T-cell (primary cell): ENCODE results near the gene PDYN. TPM values are rescaled to one million over a fixed set of nuclear protein-coding genes. Genes with fewer than 3 reads are reported as not detected.

Experiments used
- ATAC-seq, 4 experiments: fragments of 200-7000 bp in 3 of 4; fragments of 150-1000 bp in 1 of 4; cut with Tn5 transposase; replicated peaks in 1 of 4; 1 replicate in 3 of 4; 2 replicates in 1 of 4; pipeline ENCODE4 v1.10.0; 2021; ENCODE audit warnings: moderate library complexity in 3 of 4, mild to moderate bottlenecking in 2 of 4, moderate number of reproducible peaks in 1 of 4
- CTCF ChIA-PET, 2 donors: fragments of 300-600 bp; sonication (Branson Sonifier 250); formaldehyde crosslinking; loops; one replicate each; lab custom pipeline; 2022; ENCODE audit warnings: antibody characterized with exemption in 2 of 2; lab: Charles Lee
- POLR2A ChIA-PET, 2 donors: fragments of 300-600 bp; sonication (Branson Sonifier 250); formaldehyde crosslinking; loops; one replicate each; lab custom pipeline; 2022; ENCODE audit warnings: antibody characterized with exemption in 2 of 2; lab: Charles Lee
- DNase-seq, 35 experiments: peaks; one replicate each; pipeline versions ENCODE4 v3.0.0 to v3.0.0-alpha.2; 2013 to 2023
- H3K27ac ChIP-seq: one replicate; pipeline ENCODE4 v1.5.1; 2013; ENCODE audit warnings: low read length
- H3K27me3 ChIP-seq, 2 experiments: replicated peaks in 1 of 2; 1 replicate in 1 of 2; 2 replicates in 1 of 2; pipeline versions ENCODE4 v1.6.1 to v1.7.0; 2013; ENCODE audit warnings: low read length in 1 of 2, mixed read lengths in 1 of 2; ENCODE audit not compliant: control insufficient read depth in 2 of 2, insufficient read depth in 2 of 2; ENCODE audit errors: extremely low read depth in 1 of 2
- H3K36me3 ChIP-seq, 2 donors: 1 replicate in 1 of 2; 2 replicates in 1 of 2; pipeline versions ENCODE4 v1.6.1 to v1.7.0; 2013; ENCODE audit warnings: low read length in 1 of 2; ENCODE audit not compliant: control insufficient read depth in 2 of 2, insufficient read depth in 1 of 2; ENCODE audit errors: extremely low read depth in 1 of 2
- H3K4me1 ChIP-seq, 2 experiments: 1 replicate in 1 of 2; 2 replicates in 1 of 2; pipeline versions ENCODE4 v1.6.1 to v1.7.0; 2013; ENCODE audit warnings: low read length in 2 of 2, mixed read lengths in 1 of 2; ENCODE audit not compliant: insufficient read depth in 2 of 2, control insufficient read depth in 1 of 2; ENCODE audit errors: extremely low read depth in 1 of 2
- H3K4me3 ChIP-seq, 2 donors: 1 replicate in 1 of 2; 2 replicates in 1 of 2; pipeline versions ENCODE4 v1.5.1 to v1.7.0; 2013; ENCODE audit warnings: mild to moderate bottlenecking in 2 of 2, low read length in 1 of 2, moderate library complexity in 1 of 2; ENCODE audit not compliant: control insufficient read depth in 1 of 2; ENCODE audit errors: extremely low read depth in 1 of 2
- H3K9me3 ChIP-seq: 2 replicates; pipeline ENCODE4 v1.7.0; 2013
- H3K27ac Mint-ChIP-seq, 2 donors: one replicate each; pipeline ENCODE4 v1.8.0; 2020 to 2021; ENCODE audit warnings: mild to moderate bottlenecking in 2 of 2, mixed read lengths in 2 of 2
- H3K27me3 Mint-ChIP-seq, 2 donors: one replicate each; pipeline ENCODE4 v1.8.0; 2021 to 2022; ENCODE audit warnings: mixed read lengths in 2 of 2
- H3K36me3 Mint-ChIP-seq: one replicate; pipeline ENCODE4 v1.8.0; 2021; ENCODE audit warnings: mixed read lengths
- H3K4me1 Mint-ChIP-seq, 3 donors: one replicate each; pipeline ENCODE4 v1.8.0; 2020 to 2022; ENCODE audit warnings: mixed read lengths in 3 of 3, mild to moderate bottlenecking in 1 of 3
- H3K4me3 Mint-ChIP-seq, 3 donors: one replicate each; pipeline ENCODE4 v1.8.0; 2020 to 2022; ENCODE audit warnings: mild to moderate bottlenecking in 3 of 3, mixed read lengths in 3 of 3, moderate library complexity in 3 of 3
- H3K9me3 Mint-ChIP-seq, 3 donors: one replicate each; pipeline ENCODE4 v1.8.0; 2020 to 2022; ENCODE audit warnings: mixed read lengths in 3 of 3
- WGBS: methylation state at CpG from one replicate; pipeline ENCODE4 v1.1.5; 2013; ENCODE audit warnings: missing lambda C conversion rate; ENCODE audit not compliant: insufficient coverage; 5-methylcytosine and 5-hydroxymethylcytosine counted together
- total RNA-seq, 35 experiments: library from RNA in 6 of 35; stranded (reverse) in 6 of 35; fragments of 120-200 nt in 1 of 35; gene quantifications; one replicate each; pipeline versions ENCODE4 v1.2.1 to v1.2.4 and lab custom pipeline; 2013 to 2026

Gene PDYN
- total RNA-seq, 5 donors from 2014 or later (not counting 1 experiment from before 2014, with no cell fraction given) = not detected

GRCh38 chr20:1945660-1946059 lies 48.2 kb downstream of the PDYN start:
- Mint-ChIP-seq H3K9me3 (no peaks in the 10 kb centered on the region), H3K4me3 (no peak overlapping the region), H3K27me3 (peaks cover 56 to 58% of the 10 kb centered on the region in 2 donors), H3K36me3 (no peaks in the 10 kb centered on the region), H3K27ac (no peak overlapping the region), H3K4me1 (peaks cover 0 to 3% (median 0%) of the 10 kb centered on the region in 3 donors)
- Histone ChIP-seq H3K9me3 (no peaks in the 10 kb centered on the region), H3K4me1 (no peaks in the 10 kb centered on the region), H3K36me3 (no peaks in the 10 kb centered on the region), H3K4me3 (no peak overlapping the region), H3K27ac (no peak overlapping the region), H3K27me3 (peaks cover 0 to 54% of the 10 kb centered on the region in 2 experiments)
- CTCF ChIA-PET = no interaction called here
- POLR2A ChIA-PET = no interaction called here
- no peak for ATAC-seq
- DNase-seq = no peak
- no CpG with 5 or more reads among the region's 7 CpGs for WGBS

GRCh38 chr20:1945134-1945618 lies 48.7 kb downstream of the PDYN start:
- Histone ChIP-seq H3K4me3 (no peak overlapping the region), H3K36me3 (no peaks in the 10 kb centered on the region), H3K9me3 (no peaks in the 10 kb centered on the region), H3K27ac (no peak overlapping the region), H3K4me1 (no peaks in the 10 kb centered on the region), H3K27me3 (peaks cover 0 to 54% of the 10 kb centered on the region in 2 experiments)
- Mint-ChIP-seq H3K36me3 (no peaks in the 10 kb centered on the region), H3K27ac (no peak overlapping the region), H3K27me3 (peaks cover 56 to 58% of the 10 kb centered on the region in 2 donors), H3K4me3 (no peak overlapping the region), H3K9me3 (no peaks in the 10 kb centered on the region), H3K4me1 (peaks cover 0 to 3% (median 0%) of the 10 kb centered on the region in 3 donors)
- DNase-seq = peak in 2 of 35 experiments; percentile 6 to 34
- CTCF ChIA-PET = no interaction called here
- WGBS = 91% methylated on average over 8 of the region's 9 CpGs
- POLR2A ChIA-PET = no interaction called here
- ATAC-seq = no peak

GRCh38 chr20:1944345-1945091 lies 49.3 kb downstream of the PDYN start:
- H3K4me3 ChIP-seq = no peak overlapping the region
- Mint-ChIP-seq H3K36me3 (no peaks in the 10 kb centered on the region), H3K9me3 (no peaks in the 10 kb centered on the region), H3K27ac (no peak overlapping the region), H3K4me1 (peaks cover 0 to 3% (median 0%) of the 10 kb centered on the region in 3 donors), H3K27me3 (peaks cover 56 to 58% of the 10 kb centered on the region in 2 donors), H3K4me3 (no peak overlapping the region)
- DNase-seq (no peak), ATAC-seq (no peak)
- 74% methylated on average over 5 of the region's 6 CpGs for WGBS
- CTCF ChIA-PET = no interaction called here
- H3K4me1 ChIP-seq = no peaks in the 10 kb centered on the region
- H3K27ac ChIP-seq = no peak overlapping the region
- H3K27me3 ChIP-seq = peaks cover 0 to 53% of the 10 kb centered on the region in 2 experiments
- H3K36me3 ChIP-seq = no peaks in the 10 kb centered on the region
- POLR2A ChIA-PET = no interaction called here
- H3K9me3 ChIP-seq = no peaks in the 10 kb centered on the region

GRCh38 chr20:1943275-1944002 lies 50.4 kb downstream of the PDYN start:
- Histone ChIP-seq H3K36me3 (no peaks in the 10 kb centered on the region), H3K4me3 (no peak overlapping the region), H3K27ac (no peak overlapping the region), H3K9me3 (no peaks in the 10 kb centered on the region), H3K27me3 (peaks cover 0 to 52% of the 10 kb centered on the region in 2 experiments), H3K4me1 (no peaks in the 10 kb centered on the region)
- Mint-ChIP-seq H3K9me3 (no peaks in the 10 kb centered on the region), H3K4me1 (peaks cover 0 to 3% (median 0%) of the 10 kb centered on the region in 3 donors), H3K27me3 (peaks cover 51 to 53% of the 10 kb centered on the region in 2 donors), H3K27ac (no peak overlapping the region), H3K36me3 (no peaks in the 10 kb centered on the region), H3K4me3 (no peak overlapping the region)
- DNase-seq (peak in 1 of 35 experiments; percentile 18), ATAC-seq (no peak)
- ChIA-PET CTCF (no interaction called here), POLR2A (no interaction called here)
- 86% methylated on average over 5 of the region's 8 CpGs for WGBS

- Mint-ChIP-seq H3K4me1 (peaks cover 0 to 3% (median 0%) of the 10 kb centered on the region in 3 donors), H3K4me3 (no peak overlapping the region), H3K27me3 (peaks cover 46 to 48% of the 10 kb centered on the region in 2 donors), H3K27ac (no peak overlapping the region), H3K36me3 (no peaks in the 10 kb centered on the region), H3K9me3 (no peaks in the 10 kb centered on the region)
- Histone ChIP-seq H3K4me3 (no peak overlapping the region), H3K9me3 (no peaks in the 10 kb centered on the region), H3K27ac (no peak overlapping the region), H3K4me1 (no peaks in the 10 kb centered on the region), H3K27me3 (peaks cover 0 to 56% of the 10 kb centered on the region in 2 experiments), H3K36me3 (no peaks in the 10 kb centered on the region)
- DNase-seq (no peak), ATAC-seq (no peak)
- ChIA-PET CTCF (no interaction called here), POLR2A (no interaction called here)
- 82% methylated on average over 10 of the region's 13 CpGs for WGBS
Observed at GRCh38 chr20:1942486-1943274, 51.2 kb downstream of the PDYN start.

- Histone ChIP-seq H3K27me3 (peaks cover 0 to 53% of the 10 kb centered on the region in 2 experiments), H3K36me3 (no peaks in the 10 kb centered on the region), H3K4me3 (no peak overlapping the region), H3K27ac (no peak overlapping the region), H3K9me3 (no peaks in the 10 kb centered on the region), H3K4me1 (no peaks in the 10 kb centered on the region)
- DNase-seq (no peak), ATAC-seq (no peak)
- Mint-ChIP-seq H3K27ac (no peak overlapping the region), H3K4me1 (peaks cover 0 to 3% (median 0%) of the 10 kb centered on the region in 3 donors), H3K9me3 (no peaks in the 10 kb centered on the region), H3K27me3 (peaks cover 45% of the 10 kb centered on the region in 2 donors), H3K4me3 (no peak overlapping the region), H3K36me3 (no peaks in the 10 kb centered on the region)
- WGBS = 79% methylated on average over 2 of the region's 7 CpGs
- CTCF ChIA-PET = no interaction called here
- POLR2A ChIA-PET = no interaction called here
Observed at GRCh38 chr20:1942061-1942460, 51.8 kb downstream of the PDYN start.
